GM19240 (cell line): ENCODE results near the gene PA2G4.
"Not testable (repeated sequence)": the region's sequence is repeated elsewhere in the genome, so short reads cannot be mapped to it uniquely, and the experiment has no call there.

ENCODE experiments used
- DNase-seq: peaks from one replicate; pipeline ENCODE4 v3.0.0; 2011; ENCODE audit warnings: low spot score; ENCODE audit not compliant: insufficient read length

PA2G4 gene

GRCh38 chr12:56104109-56104814 is at the start of gene PA2G4:
TSS of gene PA2G4 (plus strand) at chr12:56104559. CDS start at chr12:56104738, 179 bp downstream.
- DNase-seq = peak; percentile 95

- not testable (repeated sequence) for DNase-seq
These were observed 44.4 kb upstream of the PA2G4 start for GRCh38 chr12:56059964-56060363.

GRCh38 chr12:56061982-56062381 is 42.4 kb upstream of the PA2G4 start:
- DNase-seq = no peak

DNA sequence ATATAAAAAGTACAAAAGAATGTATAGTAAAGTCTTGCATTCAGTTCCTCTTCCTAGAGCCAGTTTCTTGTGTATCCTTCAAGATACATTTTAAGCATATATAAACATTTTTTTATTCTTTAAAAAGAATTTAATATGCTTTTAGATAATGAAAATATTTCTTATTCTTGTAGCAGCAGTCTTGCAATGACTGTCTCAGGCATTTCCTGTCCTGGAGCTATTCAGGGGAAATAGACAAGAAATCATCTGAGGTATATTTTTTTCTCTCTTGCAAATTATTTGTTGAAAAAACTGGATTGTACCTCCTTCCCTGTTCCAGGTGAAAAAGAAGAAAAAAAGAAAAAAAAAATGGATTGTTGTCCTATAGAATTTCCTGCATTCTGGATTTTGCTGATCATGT is 41.4 kb upstream of the PA2G4 start:
- no peak for DNase-seq

- no peak for DNase-seq
These were observed 32.7 kb upstream of the PA2G4 start for GRCh38 chr12:56071648-56072047.

- no peak for DNase-seq
These were observed 30.0 kb upstream of the PA2G4 start for GRCh38 chr12:56074396-56074795.

DNA sequence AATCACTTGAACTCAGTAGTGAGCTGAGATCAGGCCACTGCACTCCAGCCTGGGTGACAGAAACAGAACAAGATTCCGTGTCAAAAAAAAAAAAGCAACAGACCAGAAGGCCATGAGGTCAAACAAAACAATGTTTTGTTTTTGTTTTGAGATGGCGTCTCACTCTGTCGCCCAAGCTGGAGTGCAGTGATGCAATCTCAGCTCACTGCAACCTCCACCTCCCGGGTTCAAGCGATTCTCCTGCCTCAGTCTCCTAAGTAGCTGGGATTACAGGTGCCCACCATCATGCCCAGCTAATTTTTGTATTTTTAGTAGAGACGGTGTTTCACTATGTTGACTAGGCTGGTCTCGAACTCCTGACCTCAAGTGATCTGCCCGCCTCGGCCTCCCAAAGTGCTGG is 26.4 kb upstream of the PA2G4 start:
- not testable (repeated sequence) for DNase-seq

GRCh38 chr12:56078427-56078826 is 25.9 kb upstream of the PA2G4 start:
- DNase-seq = no peak

DNA sequence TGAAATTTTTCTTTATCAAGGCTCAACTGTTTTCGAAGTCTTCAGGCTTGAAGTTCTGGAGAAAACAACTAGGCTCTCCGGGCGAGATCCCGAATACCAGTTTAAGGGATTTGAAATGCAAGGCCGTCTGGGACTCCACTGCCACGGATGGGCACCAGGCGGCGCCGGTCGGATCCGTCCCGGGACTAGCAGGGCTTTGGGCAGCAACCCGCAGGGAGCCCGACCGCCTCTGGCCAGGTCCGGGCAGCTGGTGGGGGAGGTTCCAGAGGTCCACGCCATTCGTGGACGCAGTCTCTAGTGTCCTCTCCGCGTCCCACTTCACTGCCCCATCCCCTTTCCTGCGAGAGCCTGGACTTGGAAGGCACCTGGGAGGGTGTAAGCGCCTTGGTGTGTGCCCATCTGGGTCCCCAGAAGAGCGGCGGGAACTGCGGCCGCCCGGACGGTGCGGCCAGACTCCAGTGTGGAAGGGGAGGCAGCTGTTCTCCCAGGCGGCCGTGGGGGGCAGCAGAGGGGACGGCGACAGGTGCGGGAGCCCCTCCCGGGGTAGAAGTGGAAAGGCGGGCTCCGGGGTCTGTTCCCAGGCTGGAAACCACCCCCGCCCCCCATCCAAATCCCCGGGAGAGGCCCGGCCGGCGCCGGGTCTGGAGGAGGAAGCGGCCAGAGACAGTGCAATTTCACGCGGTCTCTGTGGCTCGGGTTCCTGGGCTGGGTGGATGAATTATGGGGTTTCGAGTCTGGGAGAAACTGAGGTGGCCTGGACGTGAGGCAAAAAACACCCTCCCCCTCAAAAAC is 25.2 kb upstream of the PA2G4 start:
- DNase-seq = peak; percentile 65

DNA sequence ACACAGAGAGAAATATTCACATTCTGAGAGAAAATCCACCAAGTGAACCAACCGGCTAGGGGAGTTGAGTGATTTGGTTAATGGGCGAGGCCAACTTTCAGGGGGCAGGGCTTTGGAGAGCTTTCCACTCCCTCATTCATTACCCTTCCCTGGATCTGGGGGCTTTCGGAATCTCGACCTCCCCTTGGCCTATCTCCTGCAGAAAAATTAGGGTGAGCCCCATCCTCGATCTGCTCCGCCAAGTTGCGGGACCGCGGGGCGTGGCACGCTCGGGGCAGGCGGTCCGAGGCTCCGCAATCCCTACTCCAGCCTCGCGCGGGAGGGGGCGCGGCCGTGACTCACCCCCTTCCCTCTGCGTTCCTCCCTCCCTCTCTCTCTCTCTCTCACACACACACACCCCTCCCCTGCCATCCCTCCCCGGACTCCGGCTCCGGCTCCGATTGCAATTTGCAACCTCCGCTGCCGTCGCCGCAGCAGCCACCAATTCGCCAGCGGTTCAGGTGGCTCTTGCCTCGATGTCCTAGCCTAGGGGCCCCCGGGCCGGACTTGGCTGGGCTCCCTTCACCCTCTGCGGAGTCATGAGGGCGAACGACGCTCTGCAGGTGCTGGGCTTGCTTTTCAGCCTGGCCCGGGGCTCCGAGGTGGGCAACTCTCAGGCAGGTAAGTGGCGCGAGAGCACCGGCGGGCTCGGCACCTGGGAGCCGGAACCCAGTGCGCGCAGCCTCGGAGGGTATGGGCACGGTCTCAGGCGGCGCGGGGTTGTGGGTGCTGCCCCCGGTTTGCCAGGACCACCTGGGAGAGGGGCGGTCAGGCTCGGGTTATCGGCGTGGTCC is 24.4 kb upstream of the PA2G4 start, which contains the start of gene ERBB3:
ERBB3 (plus strand) TSS at position 443 of the 833 bp plus-strand sequence; CDS start at position 579, 136 bp downstream.
- DNase-seq = no peak

GRCh38 chr12:56080556-56081138 is 23.7 kb upstream of the PA2G4 start:
- DNase-seq = no peak

DNA sequence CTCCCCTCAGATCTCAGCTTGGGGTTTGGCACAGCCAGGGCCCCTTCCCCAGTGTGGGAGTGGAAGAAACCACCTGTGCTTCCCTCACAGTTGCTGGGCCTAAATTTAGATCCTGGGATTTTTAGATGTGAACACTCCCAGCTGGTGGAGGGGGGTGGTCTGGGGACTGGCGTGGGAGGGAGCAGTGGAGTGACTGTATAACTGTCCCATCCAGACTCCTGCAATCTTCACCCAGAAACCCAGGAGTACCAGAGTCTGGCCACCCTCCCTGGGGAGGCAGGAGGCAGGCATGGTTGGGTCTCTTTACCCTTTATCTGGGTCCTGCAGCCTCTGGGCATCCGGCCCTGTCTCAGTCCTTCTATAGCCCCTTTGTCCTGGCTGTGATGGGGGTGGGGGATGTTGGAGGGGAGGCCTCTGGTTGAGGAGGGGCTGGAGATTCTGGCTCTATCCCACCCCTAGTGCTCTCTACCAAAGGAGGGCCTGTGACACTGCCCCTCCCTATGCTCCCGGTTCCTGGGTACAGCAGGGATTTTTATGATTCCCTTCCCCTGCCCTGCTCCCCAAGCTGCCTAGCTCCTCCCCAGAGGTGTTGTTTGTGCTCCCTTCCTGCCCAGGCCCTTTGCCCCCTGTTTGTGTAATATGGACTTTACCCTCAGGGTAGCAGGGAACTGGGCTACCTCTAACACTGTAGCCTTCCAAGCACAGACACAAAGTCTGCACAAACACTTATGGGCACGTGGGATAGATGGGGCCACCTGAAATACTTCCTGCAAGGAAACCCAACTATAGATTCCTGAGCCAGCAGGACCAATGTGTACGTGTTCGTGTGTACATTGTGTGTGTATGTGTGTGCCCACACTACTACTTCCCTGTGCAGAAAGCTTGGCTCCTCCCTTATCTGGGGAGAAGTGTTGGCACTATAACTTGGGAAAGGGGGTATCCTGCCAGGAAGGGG is 22.7 kb upstream of the PA2G4 start:
- DNase-seq = no peak

- DNase-seq = no peak
These were observed 22.0 kb upstream of the PA2G4 start for GRCh38 chr12:56082382-56082781.

GRCh38 chr12:56082967-56083366 is 21.4 kb upstream of the PA2G4 start:
- DNase-seq = no peak

- no peak for DNase-seq
These were observed 19.3 kb upstream of the PA2G4 start for GRCh38 chr12:56084958-56085543.

- DNase-seq = no peak
These were observed 18.3 kb upstream of the PA2G4 start for GRCh38 chr12:56086096-56086495.

DNA sequence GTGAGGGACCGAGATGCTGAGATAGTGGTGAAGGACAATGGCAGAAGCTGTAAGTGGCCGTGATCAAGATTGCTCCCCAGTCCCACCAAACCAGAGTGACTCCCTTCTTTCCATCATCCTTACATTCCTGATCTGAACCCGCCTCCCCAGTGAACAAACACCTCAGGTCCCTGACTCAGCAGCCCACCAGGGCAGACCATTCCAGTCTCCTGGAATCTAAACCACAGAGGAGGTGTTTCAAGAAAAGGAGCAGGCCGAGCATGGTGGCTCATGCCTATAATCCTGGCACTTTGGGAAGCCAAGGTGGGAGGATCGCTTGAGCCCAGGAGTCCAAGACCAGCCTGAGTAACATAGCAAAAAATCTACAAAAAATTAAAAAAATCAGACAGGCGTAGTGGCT is 17.8 kb upstream of the PA2G4 start:
- no peak for DNase-seq

DNA sequence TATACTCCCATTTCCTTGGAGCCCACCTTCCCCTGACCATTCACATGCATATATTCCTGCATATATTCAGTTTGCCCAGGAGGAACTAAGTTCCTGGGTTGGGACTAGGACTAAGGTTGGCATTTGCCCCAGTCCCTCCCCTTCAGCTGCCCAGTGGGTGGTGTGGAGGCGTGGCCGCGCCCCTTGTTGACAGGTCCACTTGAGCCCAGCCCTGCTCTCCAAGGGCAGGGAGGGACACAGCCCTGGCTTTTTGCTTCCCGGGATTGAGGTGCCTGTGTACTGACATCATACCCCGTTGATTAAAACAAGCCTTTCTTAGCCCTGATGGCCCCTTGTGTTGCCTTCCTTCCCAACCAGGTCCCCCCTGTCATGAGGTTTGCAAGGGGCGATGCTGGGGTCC is 17.1 kb upstream of the PA2G4 start:
- DNase-seq = no peak

- DNase-seq = no peak
These were observed 6.6 kb upstream of the PA2G4 start for GRCh38 chr12:56097738-56098137.

DNA sequence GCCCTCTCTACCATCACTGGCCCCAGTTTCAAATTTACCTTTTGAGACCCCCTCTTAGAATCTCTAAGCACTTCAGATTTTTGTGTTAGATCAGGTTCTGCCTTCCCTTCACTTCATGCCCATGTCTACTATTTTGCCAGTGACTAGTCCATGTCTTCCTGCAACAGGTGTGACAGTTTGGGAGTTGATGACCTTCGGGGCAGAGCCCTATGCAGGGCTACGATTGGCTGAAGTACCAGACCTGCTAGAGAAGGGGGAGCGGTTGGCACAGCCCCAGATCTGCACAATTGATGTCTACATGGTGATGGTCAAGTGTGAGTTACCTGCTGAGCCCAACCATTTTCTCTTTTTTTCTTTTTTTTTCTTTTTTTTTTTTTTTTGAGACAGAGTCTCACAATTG is 5.8 kb upstream of the PA2G4 start:
- no peak for DNase-seq
